Neural cell (in vitro differentiated cells): Measurements from ENCODE around the gene IDI1. TPM values are rescaled to one million over a fixed set of nuclear protein-coding genes. Genes with fewer than 3 reads are reported as not detected.

Experiments
- H2AFZ ChIP-seq: fragments of 200-600, 300-800 bp; sonication (generic), shearing (Covaris generic); 2 replicates; pipeline ENCODE4 v1.6.0; 2014; ENCODE audit warnings: low read depth, mild to moderate bottlenecking, antibody characterized with exemption, low read length, moderate library complexity
- H3F3A ChIP-seq: fragments of 200-600 bp; shearing (Covaris generic); 2 replicates; pipeline ENCODE4 v1.6.1; 2016; ENCODE audit warnings: mild to moderate bottlenecking, moderate library complexity, mixed read lengths, antibody characterized with exemption, low read length; ENCODE audit not compliant: insufficient read depth, poor library complexity, severe bottlenecking
- H3K27ac ChIP-seq: fragments of 200-600, 300-800 bp; sonication (generic), shearing (Covaris generic); 2 replicates; pipeline ENCODE4 v1.5.1; 2014; ENCODE audit warnings: mild to moderate bottlenecking, low read length, moderate library complexity
- H3K27me3 ChIP-seq: fragments of 300-800, 200-600 bp; sonication (generic), shearing (Covaris generic); 2 replicates; pipeline ENCODE4 v1.6.0; 2014; ENCODE audit warnings: mild to moderate bottlenecking, low read depth, low read length, moderate library complexity; ENCODE audit not compliant: insufficient read depth
- H3K36me3 ChIP-seq: fragments of 300-800, 200-600 bp; sonication (generic), shearing (Covaris generic); 2 replicates; pipeline ENCODE4 v1.5.1; 2014; ENCODE audit warnings: mild to moderate bottlenecking, antibody characterized with exemption, low read length, moderate library complexity; ENCODE audit not compliant: insufficient read depth
- H3K4me2 ChIP-seq: fragments of 300-800, 200-600 bp; sonication (generic), shearing (Covaris generic); 2 replicates; pipeline ENCODE4 v1.6.0; 2014; ENCODE audit warnings: mild to moderate bottlenecking, low read length
- H3K4me3 ChIP-seq: fragments of 300-800, 200-600 bp; sonication (generic), shearing (Covaris generic); 2 replicates; pipeline ENCODE4 v1.5.1; 2014; ENCODE audit warnings: mild to moderate bottlenecking, low read length, moderate library complexity
- H3K79me2 ChIP-seq: fragments of 200-600 bp; shearing (Covaris generic); replicated peaks from 2 replicates; pipeline ENCODE4 v1.6.0; 2014; ENCODE audit warnings: mild to moderate bottlenecking, low read length, moderate library complexity; ENCODE audit not compliant: insufficient read depth
- H3K9ac ChIP-seq: fragments of 300-800, 200-600 bp; sonication (generic), shearing (Covaris generic); 2 replicates; pipeline ENCODE4 v1.6.1; 2016; ENCODE audit warnings: mild to moderate bottlenecking, low read length, mixed read lengths
- H3K9me2 ChIP-seq: fragments of 200-600 bp; shearing (Covaris generic); 2 replicates; pipeline ENCODE4 v1.6.1; 2016; ENCODE audit warnings: mild to moderate bottlenecking, low read length, mixed read lengths; ENCODE audit not compliant: insufficient read depth
- H3K9me3 ChIP-seq: fragments of 200-600, 300-800 bp; sonication (generic), shearing (Covaris generic); 2 replicates; pipeline ENCODE4 v1.6.1; 2016; ENCODE audit warnings: mild to moderate bottlenecking, mixed run types, low read length, moderate library complexity, mixed read lengths
- H4K20me1 ChIP-seq: fragments of 200-600 bp; shearing (Covaris generic); 2 replicates; pipeline ENCODE4 v1.6.1; 2016; ENCODE audit warnings: mild to moderate bottlenecking, mixed run types; ENCODE audit not compliant: insufficient read depth
- CTCF ChIP-seq: fragments of 450-650 bp; IDR thresholded peaks from 2 replicates; pipeline ENCODE4 v1.5.1; 2014; ENCODE audit warnings: antibody characterized with exemption, mild to moderate bottlenecking, moderate library complexity; ENCODE audit not compliant: poor library complexity, severe bottlenecking
- EP300 ChIP-seq: fragments of 450-650 bp; conservative IDR thresholded peaks from 2 replicates; pipeline ENCODE4 v1.6.1; 2014; ENCODE audit warnings: antibody characterized with exemption, mild to moderate bottlenecking, moderate library complexity; ENCODE audit not compliant: poor library complexity, severe bottlenecking
- EZH2 ChIP-seq: fragments of 200-600, 300-800 bp; shearing (Covaris generic), sonication (generic); IDR thresholded peaks from 2 replicates; pipeline ENCODE4 v1.6.1; 2014; ENCODE audit warnings: antibody characterized with exemption, low read length, borderline replicate concordance, mild to moderate bottlenecking; ENCODE audit not compliant: insufficient read depth, poor library complexity, severe bottlenecking
- MXI1 ChIP-seq: fragments of 450-650 bp; conservative IDR thresholded peaks from 2 replicates; pipeline ENCODE4 v1.6.1; 2014; ENCODE audit warnings: antibody characterized with exemption, mild to moderate bottlenecking; ENCODE audit not compliant: poor library complexity, severe bottlenecking
- POLR2AphosphoS5 ChIP-seq: IDR thresholded peaks from 2 replicates; pipeline ENCODE4 v1.6.1; 2012
- RAD21 ChIP-seq: fragments of 450-650 bp; conservative IDR thresholded peaks from 2 replicates; pipeline ENCODE4 v1.6.1; 2014; ENCODE audit warnings: antibody characterized with exemption, mild to moderate bottlenecking, moderate library complexity
- REST ChIP-seq: IDR thresholded peaks from 2 replicates; pipeline ENCODE4 v1.6.1; 2012; ENCODE audit warnings: borderline replicate concordance
- SMC3 ChIP-seq: fragments of 450-650 bp; conservative IDR thresholded peaks from 2 replicates; pipeline ENCODE4 v1.6.1; 2014; ENCODE audit warnings: antibody characterized with exemption, mild to moderate bottlenecking, moderate library complexity; ENCODE audit not compliant: poor library complexity
- TAF1 ChIP-seq: IDR thresholded peaks from 2 replicates; pipeline ENCODE4 v1.6.1; 2012; ENCODE audit warnings: low read depth
- polyA plus RNA-seq: library from polyadenylated mRNA; depleted of rRNA; stranded (reverse); fragments of >200 nt; gene quantifications from 2 replicates; pipeline ENCODE4 v1.2.3, GENCODE V29; 2014

IDI1 gene
- polyA plus RNA-seq, 1 donor from 2014 or later = 307 TPM

- Histone ChIP-seq H3K9me3 (no peaks in the 10 kb centered on the region), H2AFZ (no peak overlapping the region), H3K9me2 (no peaks in the 10 kb centered on the region), H3K79me2 (no peaks in the 10 kb centered on the region), H3K27me3 (no peaks in the 10 kb centered on the region), H3F3A (no peaks in the 10 kb centered on the region), H3K4me3 (no peak overlapping the region), H3K9ac (no peak overlapping the region), H3K36me3 (no peaks in the 10 kb centered on the region), H4K20me1 (no peaks in the 10 kb centered on the region), H3K27ac (no peak overlapping the region), H3K4me2 (no peak overlapping the region)
- TF ChIP-seq EP300 = no peak
- TF ChIP-seq TAF1 = no peak
- TF ChIP-seq EZH2 = no peak
- TF ChIP-seq MXI1 = no peak
- TF ChIP-seq RAD21 = no peak
- no peak for TF ChIP-seq REST
- TF ChIP-seq POLR2AphosphoS5 = no peak
- no peak for TF ChIP-seq SMC3
- TF ChIP-seq CTCF = no peak
Observed at GRCh38 chr10:1026578-1026977, 22.3 kb downstream of the IDI1 start.

GRCh38 chr10:1025683-1026082 is 23.2 kb downstream of the IDI1 start, which contains the start of gene IDI2:
Gene IDI2 (minus strand): TSS chr10:1025859. CDS start chr10:1024723, 1,136 bp downstream.
- no peak within 1 kb of the TSS for H3K4me2 ChIP-seq
- no peak within 1 kb of the TSS for H3K9ac ChIP-seq
- no peaks in the 10 kb centered on the region for H3K79me2 ChIP-seq
- H3K4me3 ChIP-seq = no peak within 1 kb of the TSS
- H3K27me3 ChIP-seq = no peaks in the 10 kb centered on the region
- H3K9me3 ChIP-seq = no peaks in the 10 kb centered on the region
- peak within 1 kb of the TSS; percentile 5 for H3K27ac ChIP-seq
- no peaks in the 10 kb centered on the region for H3F3A ChIP-seq
- H2AFZ ChIP-seq = no peak within 1 kb of the TSS
- no peaks in the 10 kb centered on the region for H4K20me1 ChIP-seq
- TF ChIP-seq RAD21 (no peak), REST (no peak), EZH2 (no peak), MXI1 (no peak)
- no peaks in the 10 kb centered on the region for H3K36me3 ChIP-seq
- H3K9me2 ChIP-seq = no peaks in the 10 kb centered on the region
